Thoracic aorta (tissue), 2 donors: ENCODE data around the gene AOX1. TPM values are rescaled to one million over a fixed set of nuclear protein-coding genes. Genes with fewer than 3 reads are reported as not detected.

Experiments used
- ATAC-seq: fragments of 150-250 bp; one replicate; pipeline ENCODE4 v1.8.0; 2017; ENCODE audit warnings: low read depth; ENCODE audit not compliant: insufficient number of reproducible peaks, low FRiP score
- DNase-seq: peaks from one replicate; pipeline ENCODE4 v3.0.0-alpha.2; 2020; ENCODE audit warnings: low spot score
- H3K27ac ChIP-seq, 2 donors: fragments of 200-600 bp; sonication (generic); 1 replicate in 1 of 2; 2 replicates in 1 of 2; pipeline ENCODE4 v1.5.1; 2016; ENCODE audit warnings: mild to moderate bottlenecking in 2 of 2, moderate library complexity in 2 of 2
- H3K27me3 ChIP-seq: fragments of 200-600 bp; sonication (generic); replicated peaks from 2 replicates; pipeline ENCODE4 v1.6.0; 2016; ENCODE audit warnings: mild to moderate bottlenecking; ENCODE audit not compliant: insufficient read depth
- H3K36me3 ChIP-seq: fragments of 200-600 bp; sonication (generic); one replicate; pipeline ENCODE4 v1.5.1; 2016
- H3K4me1 ChIP-seq, 2 donors: fragments of 200-600 bp; sonication (generic); 1 replicate in 1 of 2; 2 replicates in 1 of 2; pipeline versions ENCODE4 v1.5.1 to v1.6.0; 2016; ENCODE audit warnings: low read depth in 2 of 2, mild to moderate bottlenecking in 1 of 2; ENCODE audit not compliant: control insufficient read depth in 1 of 2
- H3K4me3 ChIP-seq: fragments of 200-600 bp; sonication (generic); 2 replicates; pipeline ENCODE4 v1.5.1; 2016; ENCODE audit warnings: mild to moderate bottlenecking
- H3K9me3 ChIP-seq: fragments of 200-600 bp; sonication (generic); 2 replicates; pipeline ENCODE4 v1.5.1; 2016
- CTCF ChIP-seq: fragments of 200-600 bp; sonication (generic); IDR thresholded peaks from one replicate; pipeline ENCODE4 v1.5.1; 2019; ENCODE audit warnings: antibody characterized with exemption
- total RNA-seq, 2 donors: library from RNA; depleted of rRNA; stranded (reverse); fragments of >200 nt; gene quantifications; one replicate each; pipeline versions ENCODE4 v1.1.0 to v1.2.3, GENCODE V29; 2016

Gene AOX1
- total RNA-seq, 2 donors from 2014 or later, result 56.1 to 69.9 TPM

GRCh38 chr2:200600549-200601225 is 14.9 kb downstream of the AOX1 start:
- no peak overlapping the region for H3K4me3 ChIP-seq
- ATAC-seq (no peak), DNase-seq (no peak)
- H3K4me1 ChIP-seq, result no peaks in the 10 kb centered on the region
- peaks cover 8% of the 10 kb centered on the region for H3K36me3 ChIP-seq
- H3K27me3 ChIP-seq, result no peaks in the 10 kb centered on the region
- H3K27ac ChIP-seq, result no peak overlapping the region
- no peak for TF ChIP-seq CTCF
- H3K9me3 ChIP-seq, result no peaks in the 10 kb centered on the region

- no peak for DNase-seq
- Histone ChIP-seq H3K27ac (no peak overlapping the region), H3K4me3 (no peak overlapping the region), H3K9me3 (no peaks in the 10 kb centered on the region), H3K4me1 (no peaks in the 10 kb centered on the region), H3K36me3 (peaks cover 3% of the 10 kb centered on the region), H3K27me3 (no peaks in the 10 kb centered on the region)
- TF ChIP-seq CTCF, result no peak
- no peak for ATAC-seq
These were observed 16.8 kb downstream of the AOX1 start for GRCh38 chr2:200602584-200602983.

- Histone ChIP-seq H3K4me1 (no peaks in the 10 kb centered on the region), H3K27me3 (no peaks in the 10 kb centered on the region), H3K9me3 (no peaks in the 10 kb centered on the region), H3K36me3 (no peaks in the 10 kb centered on the region), H3K27ac (no peak overlapping the region), H3K4me3 (no peak overlapping the region)
- DNase-seq, result no peak
- no peak for ATAC-seq
- TF ChIP-seq CTCF, result no peak
These were observed 18.2 kb downstream of the AOX1 start for GRCh38 chr2:200603972-200604371.

DNA sequence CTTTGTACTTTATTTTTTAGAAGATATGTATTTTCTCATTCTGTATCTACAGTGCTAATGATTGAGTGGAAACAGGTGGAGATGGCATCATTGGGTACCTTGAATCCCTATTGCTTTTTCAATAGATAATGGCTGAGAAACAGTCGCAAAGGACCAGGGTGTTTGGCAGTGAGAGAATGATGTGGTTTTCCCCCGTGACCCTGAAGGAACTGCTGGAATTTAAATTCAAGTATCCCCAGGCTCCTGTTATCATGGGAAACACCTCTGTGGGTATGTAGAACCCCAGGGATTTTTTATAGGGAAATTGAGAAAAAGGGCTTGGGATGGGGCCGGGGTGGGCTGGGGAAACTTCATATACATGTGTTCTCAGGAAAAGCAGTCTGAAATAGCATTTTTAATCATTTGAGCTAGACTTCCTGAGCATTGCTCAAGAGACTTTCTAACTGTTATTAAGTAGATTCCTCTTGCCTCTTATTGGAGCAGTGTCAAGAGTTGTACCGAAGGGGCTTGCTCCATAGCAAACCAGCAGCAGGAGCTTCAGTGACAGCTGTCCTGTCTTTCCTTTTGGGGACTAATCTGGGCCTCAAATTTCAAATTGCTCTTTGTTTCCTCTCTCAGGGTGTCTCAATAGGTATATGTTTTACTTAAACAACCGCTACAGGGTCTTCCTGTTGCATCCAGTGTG is 18.9 kb downstream of the AOX1 start:
- no peak for TF ChIP-seq CTCF
- Histone ChIP-seq H3K36me3 (no peaks in the 10 kb centered on the region), H3K27ac (no peak overlapping the region), H3K4me3 (no peak overlapping the region), H3K4me1 (no peaks in the 10 kb centered on the region), H3K27me3 (no peaks in the 10 kb centered on the region), H3K9me3 (no peaks in the 10 kb centered on the region)
- DNase-seq (no peak), ATAC-seq (no peak)

DNA sequence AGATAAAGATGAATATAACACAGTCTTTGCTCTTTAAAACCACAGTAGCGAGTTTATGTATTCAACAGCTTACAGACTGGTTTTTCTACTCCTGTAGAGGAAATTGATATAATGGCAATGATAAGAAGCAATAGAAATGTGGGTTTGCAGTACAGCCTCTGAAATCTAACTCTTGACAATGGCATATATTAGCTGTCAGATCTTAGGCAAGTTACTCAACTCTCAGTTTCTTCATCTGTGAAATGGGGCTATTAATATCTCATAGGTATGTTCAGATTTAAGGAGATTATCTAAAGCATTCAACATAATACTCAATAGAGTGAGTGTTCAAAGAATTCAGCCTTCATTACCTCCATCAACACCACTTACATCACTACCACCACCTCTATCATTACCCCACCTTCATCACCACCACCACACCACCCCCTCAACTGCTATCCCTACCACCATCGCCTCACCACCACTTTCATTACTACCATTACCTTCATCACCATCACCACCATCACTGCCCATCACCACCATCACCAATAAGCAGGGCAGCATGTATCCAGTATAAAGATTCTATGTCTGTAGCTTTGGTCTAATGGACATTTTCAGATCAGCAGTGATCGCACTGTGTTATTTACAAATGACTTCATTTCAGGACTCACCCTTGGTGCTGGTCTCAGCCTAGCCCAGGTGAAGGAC is 22.7 kb downstream of the AOX1 start:
- no peaks in the 10 kb centered on the region for H3K27me3 ChIP-seq
- no peak overlapping the region for H3K27ac ChIP-seq
- no peak for TF ChIP-seq CTCF
- H3K4me3 ChIP-seq, result no peak overlapping the region
- H3K36me3 ChIP-seq, result no peaks in the 10 kb centered on the region
- no peaks in the 10 kb centered on the region for H3K4me1 ChIP-seq
- DNase-seq (no peak), ATAC-seq (no peak)
- H3K9me3 ChIP-seq, result no peaks in the 10 kb centered on the region
